ENCODE data around the gene CXorf58. TPM values are rescaled to one million over a fixed set of nuclear protein-coding genes. Genes with fewer than 3 reads are reported as not detected.
"Not testable (repeated sequence)": the region's sequence is repeated elsewhere in the genome, so short reads cannot be mapped to it uniquely, and the experiment has no call there.

The CXorf58 gene
- total RNA-seq (2021) (not detected in 2 replicates), Bru-seq, nascent RNA (percentile 7 among the genes with signal in this experiment), BruChase-seq, experiment 1, labeled RNA remaining after a 2-hour chase (percentile 8 among the genes with signal in this experiment), BruChase-seq, experiment 2, labeled RNA remaining after a 6-hour chase (percentile 3 among the genes with signal in this experiment)
- long read RNA-seq = 0 reads

- H3K27me3 ChIP-seq (replicated peaks; ENCODE audit: insufficient read depth, low read depth, low read length, poor library complexity) = no peaks in the 10 kb centered on the region
- TF ChIP-seq CTCF (conservative IDR thresholded peaks at IDR 0.05; ENCODE audit: low read depth, low read length) (peak; percentile 75), EZH2 (IDR thresholded peaks at IDR 0.05; ENCODE audit: borderline replicate concordance, low read depth, low read length, poor library complexity, severe bottlenecking) (no peak)
- H3K36me3 ChIP-seq (ENCODE audit: insufficient read depth, low read length, poor library complexity, severe bottlenecking) = no peaks in the 10 kb centered on the region
- CTCF ChIA-PET = interaction anchor here (1.5 kb wide), 1 partner anchor 146 kb away, joined by 12 read pairs; no protein-coding TSS in a partner anchor
- H3K4me1 ChIP-seq (ENCODE audit: insufficient read depth, low read length, poor library complexity, severe bottlenecking) = no peaks in the 10 kb centered on the region
- intact Hi-C loops (cut with micrococcal nuclease; ENCODE audit: unreplicated experiment) = loop anchor here (1.0 to 5.0 kb wide), 3 partner anchors 117 to 1920 kb away; partner anchors contain the start of gene EIF2S3
- DNase-seq (ENCODE audit: low spot score) = peak; percentile 94
- H3K4me3 ChIP-seq (ENCODE audit: low read depth, low read length, poor library complexity, severe bottlenecking) = peak within 1 kb of the TSS; percentile 74
- POLR2A ChIA-PET (ENCODE audit: low non-redundant PET) = no interaction called here
- no peaks in the 10 kb centered on the region for H3K9me3 ChIP-seq (ENCODE audit: low read depth, low read length, poor library complexity, severe bottlenecking)
- no TSS peak for BruUV-seq (replicated peaks)
- peak within 1 kb of the TSS; percentile 84 for H3K27ac ChIP-seq (ENCODE audit: low read depth, low read length, poor library complexity, severe bottlenecking)
These were observed at the start of gene CXorf58, which contains the start of gene APOO for GRCh38 chrX:23907498-23908218. TSS of gene CXorf58 (plus strand) at chrX:23908006. CDS start at chrX:23910303, 2,297 bp downstream. TSS of gene APOO (minus strand) at chrX:23907938. CDS start at chrX:23907702, 236 bp downstream.

DNA sequence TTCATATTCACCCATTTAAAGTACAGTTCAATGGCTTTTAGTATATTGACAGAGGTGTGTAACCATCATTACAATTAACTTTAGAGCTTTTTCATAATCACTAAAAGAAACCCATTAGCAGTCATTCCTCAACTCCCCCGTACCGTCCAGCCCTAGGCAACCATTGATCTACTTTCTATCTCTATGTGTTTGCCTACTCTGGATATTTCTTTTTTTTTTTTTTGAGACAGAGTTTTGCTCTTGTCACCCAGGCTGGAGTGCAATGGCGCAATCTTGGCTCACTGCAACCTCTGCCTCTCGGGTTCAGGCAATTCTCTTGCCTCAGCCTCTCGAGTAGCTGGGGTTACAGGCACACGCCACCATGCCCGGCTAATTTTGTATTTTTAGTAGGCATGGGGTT, 48.6 kb upstream of the CXorf58 start:
- H3K27ac ChIP-seq (ENCODE audit: low read depth, low read length, poor library complexity, severe bottlenecking); H3K4me3 ChIP-seq (ENCODE audit: low read depth, low read length, poor library complexity, severe bottlenecking); BruUV-seq (replicated peaks); DNase-seq (ENCODE audit: low spot score); H3K27me3 ChIP-seq (replicated peaks; ENCODE audit: insufficient read depth, low read depth, low read length, poor library complexity); CTCF ChIA-PET; POLR2A ChIA-PET (ENCODE audit: low non-redundant PET); H3K4me1 ChIP-seq (ENCODE audit: insufficient read depth, low read length, poor library complexity, severe bottlenecking); H3K36me3 ChIP-seq (ENCODE audit: insufficient read depth, low read length, poor library complexity, severe bottlenecking); intact Hi-C loops (cut with micrococcal nuclease; ENCODE audit: unreplicated experiment); H3K9me3 ChIP-seq (ENCODE audit: low read depth, low read length, poor library complexity, severe bottlenecking): not testable (repeated sequence)

DNA sequence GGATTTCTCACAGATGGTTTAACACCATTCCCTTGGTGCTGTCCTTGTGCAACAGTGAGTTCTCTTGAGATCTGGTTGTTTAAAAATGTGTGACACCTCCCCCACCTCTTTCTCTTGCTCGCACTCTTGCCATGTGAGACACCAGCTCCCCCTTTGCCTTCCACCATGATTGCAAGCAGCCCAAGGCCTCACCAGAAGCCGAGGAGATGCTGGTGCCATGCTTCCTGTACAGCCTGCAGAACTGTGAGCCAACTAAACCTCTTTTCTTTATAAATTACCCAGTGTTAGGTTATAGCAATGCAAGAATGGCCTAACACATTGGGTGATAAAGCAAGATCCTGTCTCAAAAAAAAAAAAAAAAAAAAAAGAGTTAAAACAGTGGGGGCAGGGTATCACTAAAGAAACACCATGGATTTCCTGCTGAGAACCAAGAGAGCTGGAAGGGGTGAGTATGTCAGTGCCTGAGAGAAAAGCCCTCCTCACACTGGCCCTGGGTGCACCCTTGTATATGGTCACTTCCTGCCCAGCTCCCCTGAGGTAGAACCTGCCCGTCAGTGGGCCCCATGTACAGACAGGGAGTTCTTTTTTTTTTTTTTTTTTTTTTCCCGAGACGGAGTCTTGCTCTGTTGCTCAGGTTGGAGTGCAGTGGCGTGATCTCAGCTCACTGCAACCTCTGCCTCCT, 46.5 kb upstream of the CXorf58 start:
- Histone ChIP-seq H3K36me3 (ENCODE audit: insufficient read depth, low read length, poor library complexity, severe bottlenecking) (no peaks in the 10 kb centered on the region), H3K4me3 (ENCODE audit: low read depth, low read length, poor library complexity, severe bottlenecking) (no peak overlapping the region), H3K4me1 (ENCODE audit: insufficient read depth, low read length, poor library complexity, severe bottlenecking) (no peaks in the 10 kb centered on the region), H3K9me3 (ENCODE audit: low read depth, low read length, poor library complexity, severe bottlenecking) (no peaks in the 10 kb centered on the region), H3K27ac (ENCODE audit: low read depth, low read length, poor library complexity, severe bottlenecking) (no peak overlapping the region), H3K27me3 (replicated peaks; ENCODE audit: insufficient read depth, low read depth, low read length, poor library complexity) (no peaks in the 10 kb centered on the region)
- CTCF ChIA-PET = interaction anchor here (0.7 kb wide), 1 partner anchor 16 kb away, joined by 5 read pairs; no protein-coding TSS in a partner anchor
- intact Hi-C loops (cut with micrococcal nuclease; ENCODE audit: unreplicated experiment) = no loop called here
- no peak for DNase-seq (ENCODE audit: low spot score)
- no TSS peak for BruUV-seq (replicated peaks)
- POLR2A ChIA-PET (ENCODE audit: low non-redundant PET) = no interaction called here
- no peak for TF ChIP-seq EZH2 (IDR thresholded peaks at IDR 0.05; ENCODE audit: borderline replicate concordance, low read depth, low read length, poor library complexity, severe bottlenecking)

- H3K4me1 ChIP-seq (ENCODE audit: insufficient read depth, low read length, poor library complexity, severe bottlenecking); BruUV-seq (replicated peaks); H3K36me3 ChIP-seq (ENCODE audit: insufficient read depth, low read length, poor library complexity, severe bottlenecking); H3K27ac ChIP-seq (ENCODE audit: low read depth, low read length, poor library complexity, severe bottlenecking); intact Hi-C loops (cut with micrococcal nuclease; ENCODE audit: unreplicated experiment); H3K9me3 ChIP-seq (ENCODE audit: low read depth, low read length, poor library complexity, severe bottlenecking); POLR2A ChIA-PET (ENCODE audit: low non-redundant PET); H3K27me3 ChIP-seq (replicated peaks; ENCODE audit: insufficient read depth, low read depth, low read length, poor library complexity); DNase-seq (ENCODE audit: low spot score); H3K4me3 ChIP-seq (ENCODE audit: low read depth, low read length, poor library complexity, severe bottlenecking): not testable (repeated sequence)
- CTCF ChIA-PET = interaction anchor here (0.7 kb wide), 1 partner anchor 16 kb away, joined by 5 read pairs; no protein-coding TSS in a partner anchor
These were observed 45.9 kb upstream of the CXorf58 start for GRCh38 chrX:23861952-23862351.
